OCI-LY3 (cell line): ENCODE data around the gene KRTAP22-1.

ENCODE experiments used
- CTCF ChIP-seq: fragments of 200-600, 300-600 bp; sonication (generic); IDR thresholded peaks from 2 replicates; pipeline ENCODE4 v1.5.1; 2014; ENCODE audit warnings: antibody characterized with exemption, low read length, low read depth
- EZH2phosphoT487 ChIP-seq: fragments of 200-600 bp; shearing (Covaris generic); IDR thresholded peaks from 2 replicates; pipeline ENCODE4 v1.6.1; 2018; ENCODE audit warnings: antibody characterized with exemption, mixed run types, low read depth

GRCh38 chr21:30615199-30615598 is 14.3 kb downstream of the KRTAP22-1 start:
- TF ChIP-seq CTCF, result no peak
- no peak for TF ChIP-seq EZH2phosphoT487
